ENCODE results near the gene IRF5.

IRF5 gene

DNA sequence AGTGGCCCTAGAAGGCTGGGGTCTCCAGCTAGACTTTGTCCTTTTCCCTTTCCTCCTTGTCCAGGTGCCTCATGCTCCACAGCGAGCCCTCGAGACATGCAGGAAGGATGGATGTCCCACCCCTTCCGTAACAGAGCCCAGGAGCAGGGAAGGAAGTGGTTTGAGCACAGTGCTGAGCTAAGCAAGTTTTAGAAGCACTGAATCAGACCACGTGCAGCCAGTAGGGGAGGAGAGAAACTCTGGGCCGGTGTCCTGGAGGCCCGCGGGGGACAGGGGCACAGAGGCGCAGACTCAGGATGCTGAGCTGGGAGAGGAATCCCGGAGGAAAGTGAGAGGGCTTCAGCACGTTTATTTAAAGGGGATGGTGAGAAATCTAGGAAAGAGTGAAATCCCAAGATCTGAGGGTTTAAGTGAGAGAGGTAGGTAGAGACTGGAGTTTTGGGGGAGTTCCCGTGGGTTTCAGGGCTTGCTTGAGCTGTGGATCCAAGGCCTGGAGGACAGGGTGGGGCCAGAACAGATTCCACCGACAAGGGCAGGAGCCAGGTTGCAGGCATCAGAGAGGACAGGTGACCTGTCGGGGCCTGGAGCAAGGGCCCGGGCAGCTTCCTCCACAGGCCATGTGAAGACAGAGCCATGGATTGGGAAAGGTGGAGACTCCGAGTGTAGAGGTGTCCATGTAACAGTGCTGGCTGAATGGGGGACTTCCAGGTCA is 4.4 kb upstream of the IRF5 start:
- H3K27ac ChIP-seq = no peak overlapping the region
- TF ChIP-seq, protein P1, sequence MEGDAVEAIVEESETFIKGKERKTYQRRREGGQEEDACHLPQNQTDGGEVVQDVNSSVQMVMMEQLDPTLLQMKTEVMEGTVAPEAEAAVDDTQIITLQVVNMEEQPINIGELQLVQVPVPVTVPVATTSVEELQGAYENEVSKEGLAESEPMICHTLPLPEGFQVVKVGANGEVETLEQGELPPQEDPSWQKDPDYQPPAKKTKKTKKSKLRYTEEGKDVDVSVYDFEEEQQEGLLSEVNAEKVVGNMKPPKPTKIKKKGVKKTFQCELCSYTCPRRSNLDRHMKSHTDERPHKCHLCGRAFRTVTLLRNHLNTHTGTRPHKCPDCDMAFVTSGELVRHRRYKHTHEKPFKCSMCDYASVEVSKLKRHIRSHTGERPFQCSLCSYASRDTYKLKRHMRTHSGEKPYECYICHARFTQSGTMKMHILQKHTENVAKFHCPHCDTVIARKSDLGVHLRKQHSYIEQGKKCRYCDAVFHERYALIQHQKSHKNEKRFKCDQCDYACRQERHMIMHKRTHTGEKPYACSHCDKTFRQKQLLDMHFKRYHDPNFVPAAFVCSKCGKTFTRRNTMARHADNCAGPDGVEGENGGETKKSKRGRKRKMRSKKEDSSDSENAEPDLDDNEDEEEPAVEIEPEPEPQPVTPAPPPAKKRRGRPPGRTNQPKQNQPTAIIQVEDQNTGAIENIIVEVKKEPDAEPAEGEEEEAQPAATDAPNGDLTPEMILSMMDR (IDR thresholded peaks at IDR 0.05) = no peak
- no peak for TF ChIP-seq ZFX (IDR thresholded peaks at IDR 0.05; ENCODE audit: borderline replicate concordance)

DNA sequence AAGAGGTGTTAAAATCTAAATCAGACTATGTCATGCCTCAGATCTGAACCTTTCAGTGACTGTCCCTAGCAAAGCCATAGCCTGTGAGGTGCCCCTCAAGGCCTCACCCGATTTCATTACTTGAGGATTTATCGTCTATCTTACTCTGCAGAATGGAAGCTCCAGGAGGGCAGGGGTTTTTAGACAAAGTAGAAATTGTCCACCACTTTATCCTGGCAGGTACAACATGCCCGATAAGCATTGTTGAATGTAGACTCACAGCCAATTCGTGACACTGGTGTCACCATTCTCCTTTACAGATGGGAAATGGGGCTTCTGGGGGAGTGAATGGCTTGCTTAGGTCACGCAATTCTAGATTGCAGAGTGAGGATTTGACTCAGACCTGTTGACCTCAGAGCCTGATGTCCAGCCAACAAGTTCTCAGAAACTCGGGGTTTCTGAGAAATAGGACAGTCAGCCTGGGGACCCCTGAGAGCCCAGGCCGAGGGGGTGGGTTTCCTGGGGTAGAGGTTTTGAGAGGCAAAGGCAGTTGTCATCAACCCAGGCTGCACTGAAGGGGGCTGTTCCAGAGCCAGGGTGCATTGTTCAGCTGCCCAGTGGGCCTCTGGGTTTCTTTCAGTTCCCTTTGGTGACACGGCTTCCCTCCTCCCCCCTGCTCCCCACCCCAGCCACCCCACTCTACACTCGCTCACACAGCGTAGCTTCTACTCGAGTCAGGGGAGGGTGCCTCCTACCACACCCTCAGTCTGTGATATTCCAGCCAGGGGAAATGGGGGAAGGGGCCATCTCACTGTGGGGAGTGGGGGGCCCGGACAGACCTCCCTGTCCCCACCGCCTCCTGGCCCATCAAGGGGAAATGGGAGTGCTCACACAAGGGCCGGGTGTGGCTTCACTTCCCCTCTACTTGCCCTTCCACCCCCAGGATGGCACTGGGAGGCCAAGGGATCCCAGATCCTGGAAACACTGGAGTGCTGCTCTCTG is 3.1 kb upstream of the IRF5 start:
- no peak for TF ChIP-seq ZFX (IDR thresholded peaks at IDR 0.05; ENCODE audit: borderline replicate concordance)
- TF ChIP-seq, protein P1 (IDR thresholded peaks at IDR 0.05) = no peak
- no peak overlapping the region for H3K27ac ChIP-seq

DNA sequence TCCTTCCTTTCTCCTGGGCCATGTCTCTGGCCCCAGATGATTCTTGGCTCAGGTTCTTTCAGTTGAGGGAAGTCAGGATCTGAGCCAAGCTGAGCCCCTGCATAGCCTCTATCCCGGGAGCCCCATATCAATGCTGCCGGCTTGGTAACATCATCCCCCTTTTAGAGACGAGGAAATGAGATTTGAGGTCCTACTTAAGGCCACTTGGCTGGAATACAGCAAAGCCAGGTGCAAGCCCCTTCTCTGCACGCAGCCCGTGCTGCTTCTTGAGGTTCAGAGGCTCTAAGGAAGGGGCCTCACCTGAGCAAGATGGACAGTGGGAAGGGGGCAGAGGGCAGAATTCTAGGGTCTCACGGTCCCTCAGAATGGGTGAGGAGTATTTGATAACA is 2.4 kb upstream of the IRF5 start:
- no peak for TF ChIP-seq ZFX (IDR thresholded peaks at IDR 0.05; ENCODE audit: borderline replicate concordance)
- TF ChIP-seq, protein P1 (IDR thresholded peaks at IDR 0.05) = no peak
- H3K27ac ChIP-seq = no peak overlapping the region

DNA sequence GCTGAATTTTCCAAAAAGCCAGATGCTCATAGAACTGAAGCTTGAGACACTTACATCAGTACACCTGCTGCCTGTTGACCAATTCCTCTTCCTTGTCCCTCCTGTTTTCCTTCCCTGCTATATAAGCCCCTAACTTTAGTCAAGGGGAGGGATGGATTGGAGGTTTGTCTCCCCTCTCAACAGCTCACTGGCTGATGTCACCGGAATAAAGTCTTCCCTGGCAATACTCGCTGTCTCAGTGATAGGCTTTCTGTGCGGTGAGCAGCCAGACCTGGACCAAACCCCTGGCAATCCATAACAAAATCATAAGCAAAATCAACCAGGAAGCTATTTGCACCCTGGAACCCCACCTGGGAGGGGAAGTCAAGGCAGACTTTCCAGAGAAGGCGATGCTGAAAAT is 929 bp upstream of the IRF5 start:
- no peak for TF ChIP-seq ZFX (IDR thresholded peaks at IDR 0.05; ENCODE audit: borderline replicate concordance)
- TF ChIP-seq, protein P1 (IDR thresholded peaks at IDR 0.05) = no peak
- H3K27ac ChIP-seq = peak overlapping the region; percentile 56

- TF ChIP-seq, protein P1 (IDR thresholded peaks at IDR 0.05) = no peak
- no peak for TF ChIP-seq ZFX (IDR thresholded peaks at IDR 0.05; ENCODE audit: borderline replicate concordance)
- H3K27ac ChIP-seq = peak overlapping the region; percentile 56
Observed at GRCh38 chr7:128937271-128937646, 468 bp upstream of the IRF5 start.

DNA sequence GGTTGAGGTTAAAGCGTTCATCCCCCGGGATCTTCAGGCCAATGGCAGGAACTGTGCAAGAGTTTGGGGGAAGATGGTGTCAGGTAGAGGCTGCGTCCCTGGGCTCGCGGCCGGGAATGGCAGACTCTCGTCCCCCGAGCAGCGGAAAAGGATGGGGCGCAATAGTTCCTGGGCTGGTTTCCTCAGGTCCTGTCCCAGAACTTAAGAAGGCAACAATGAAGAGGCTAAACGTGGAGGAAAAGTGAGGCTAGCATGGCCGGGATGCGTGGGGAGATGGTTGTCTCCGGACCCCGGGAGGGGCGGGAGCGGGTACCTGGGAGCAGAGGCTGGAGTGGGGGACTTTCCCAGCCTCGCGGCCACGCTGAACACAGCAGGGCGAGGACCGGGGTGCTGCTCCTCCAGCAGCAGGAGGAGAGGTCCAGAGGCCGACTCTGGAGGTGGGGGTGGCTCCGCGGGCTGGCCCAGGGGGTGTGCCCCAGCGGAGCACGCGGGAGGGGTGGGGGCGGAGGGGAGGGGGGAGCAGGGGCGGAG is 882 bp downstream of the IRF5 start:
- TF ChIP-seq ZFX (IDR thresholded peaks at IDR 0.05; ENCODE audit: borderline replicate concordance) = no peak
- TF ChIP-seq, protein P1 (IDR thresholded peaks at IDR 0.05) = no peak
- peak overlapping the region; percentile 56 for H3K27ac ChIP-seq

Measured in 22Rv1 (cell line).